ENCODE data around the gene VPS11. TPM values are rescaled to one million over a fixed set of nuclear protein-coding genes. Genes with fewer than 3 reads are reported as not detected.
"Not testable (repeated sequence)": the region's sequence is repeated elsewhere in the genome, so short reads cannot be mapped to it uniquely, and the experiment has no call there.

VPS11 gene
- total RNA-seq, 4 donors from 2014 or later = 26.3 to 72.6 (median 37.2) TPM

GRCh38 chr11:119030329-119031047, 37.1 kb upstream of the VPS11 start, which contains the start of gene SLC37A4:
Gene SLC37A4 (minus strand): TSS chr11:119030877.
- peaks cover 0 to 14% (median 0%) of the 10 kb centered on the region in 3 donors for H3K36me3 ChIP-seq
- DNase-seq = peak; percentile 98 to 100 (median 100)
- TF ChIP-seq CTCF (IDR thresholded peaks at IDR 0.05) (peak in 4 of 6 experiments; percentile 95 to 99 (median 97)), POLR2A (IDR thresholded peaks at IDR 0.05) (peak; percentile 51 to 85)
- peak within 1 kb of the TSS; percentile 68 to 81 (median 74) for H3K4me3 ChIP-seq
- H3K9me3 ChIP-seq = no peaks in the 10 kb centered on the region
- no peaks in the 10 kb centered on the region for H3K27me3 ChIP-seq
- peaks cover 0 to 33% (median 4%) of the 10 kb centered on the region in 4 donors for H3K4me1 ChIP-seq
- H3K27ac ChIP-seq = peak within 1 kb of the TSS; percentile 86 to 93 (median 88)

GRCh38 chr11:119031912-119032280, 35.7 kb upstream of the VPS11 start:
- Histone ChIP-seq H3K4me1 (peaks cover 0 to 20% (median 4%) of the 10 kb centered on the region in 4 donors), H3K36me3 (peaks cover 0 to 3% (median 0%) of the 10 kb centered on the region in 3 donors), H3K27me3 (no peaks in the 10 kb centered on the region), H3K4me3 (no peak overlapping the region), H3K9me3 (no peaks in the 10 kb centered on the region), H3K27ac (no peak overlapping the region)
- DNase-seq = no peak
- TF ChIP-seq POLR2A (IDR thresholded peaks at IDR 0.05) (no peak), CTCF (IDR thresholded peaks at IDR 0.05) (no peak)

GRCh38 chr11:119033421-119033820, 34.2 kb upstream of the VPS11 start:
- not testable (repeated sequence) for H3K27me3 ChIP-seq, H3K36me3 ChIP-seq, H3K4me3 ChIP-seq, H3K9me3 ChIP-seq, H3K27ac ChIP-seq, DNase-seq
- H3K4me1 ChIP-seq = peaks cover 0 to 17% (median 4%) of the 10 kb centered on the region in 4 donors

GRCh38 chr11:119034813-119035212, 32.8 kb upstream of the VPS11 start:
- no peak for DNase-seq
- Histone ChIP-seq H3K4me1 (peaks cover 0 to 9% (median 0%) of the 10 kb centered on the region in 4 donors), H3K9me3 (no peaks in the 10 kb centered on the region), H3K27me3 (no peaks in the 10 kb centered on the region), H3K36me3 (no peaks in the 10 kb centered on the region), H3K4me3 (no peak overlapping the region), H3K27ac (no peak overlapping the region)
- TF ChIP-seq CTCF (IDR thresholded peaks at IDR 0.05) (no peak), POLR2A (IDR thresholded peaks at IDR 0.05) (no peak)

GRCh38 chr11:119038884-119039283, 28.7 kb upstream of the VPS11 start:
- H3K36me3 ChIP-seq = no peaks in the 10 kb centered on the region
- no peak for DNase-seq
- no peak overlapping the region for H3K4me3 ChIP-seq
- H3K4me1 ChIP-seq = no peaks in the 10 kb centered on the region
- H3K9me3 ChIP-seq = no peaks in the 10 kb centered on the region
- TF ChIP-seq CTCF (IDR thresholded peaks at IDR 0.05) (no peak), POLR2A (IDR thresholded peaks at IDR 0.05) (no peak)
- H3K27ac ChIP-seq = no peak overlapping the region
- no peaks in the 10 kb centered on the region for H3K27me3 ChIP-seq

- H3K4me1 ChIP-seq, H3K27me3 ChIP-seq, H3K36me3 ChIP-seq, DNase-seq, H3K27ac ChIP-seq, H3K4me3 ChIP-seq, H3K9me3 ChIP-seq: not testable (repeated sequence)
Observed at GRCh38 chr11:119039471-119039870, 28.1 kb upstream of the VPS11 start.
